Hematopoietic multipotent progenitor cell treated with erythropoietin and hydrocortisone succinate and interleukin-3 and kit ligand, for 6 days (in vitro differentiated cells): Measurements from ENCODE around the gene OR2F1.

ENCODE experiments used
- DNase-seq: peaks from one replicate; pipeline ENCODE4 v3.0.0-alpha.2; 2015

OR2F1 gene

GRCh38 chr7:143958781-143959180 lies 4.1 kb downstream of the OR2F1 start:
- DNase-seq, result no peak

GRCh38 chr7:143960813-143961610 lies 6.4 kb downstream of the OR2F1 start:
- no peak for DNase-seq

DNA sequence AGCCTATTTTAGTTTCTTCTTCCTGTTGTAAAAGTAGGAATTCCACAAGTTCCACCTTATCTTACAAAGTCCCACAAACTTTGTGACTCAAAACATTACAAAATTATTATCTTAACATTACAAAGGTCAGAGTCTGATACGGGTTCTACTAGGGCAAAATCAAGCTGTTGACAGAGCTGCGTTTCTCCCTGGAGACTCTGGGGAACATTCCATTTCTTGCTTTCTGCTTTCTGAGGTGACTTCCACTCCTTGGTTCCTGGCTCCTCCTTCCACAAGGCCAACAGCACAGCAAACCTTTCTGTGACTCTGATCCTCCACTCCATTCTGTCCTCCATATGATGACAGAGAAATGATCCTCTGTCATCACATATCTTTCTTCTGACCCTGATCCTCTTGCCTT lies 10.6 kb downstream of the OR2F1 start:
- no peak for DNase-seq

- no peak for DNase-seq
These were observed 12.8 kb downstream of the OR2F1 start for GRCh38 chr7:143967398-143967797.

- peak; percentile 75 for DNase-seq
These were observed 19.3 kb downstream of the OR2F1 start for GRCh38 chr7:143973870-143974416.

- no peak for DNase-seq
These were observed 19.8 kb downstream of the OR2F1 start for GRCh38 chr7:143974459-143974858.

- peak; percentile 64 for DNase-seq
These were observed 21.0 kb downstream of the OR2F1 start for GRCh38 chr7:143975617-143976016.

GRCh38 chr7:143978585-143978984 lies 23.9 kb downstream of the OR2F1 start:
- no peak for DNase-seq

DNA sequence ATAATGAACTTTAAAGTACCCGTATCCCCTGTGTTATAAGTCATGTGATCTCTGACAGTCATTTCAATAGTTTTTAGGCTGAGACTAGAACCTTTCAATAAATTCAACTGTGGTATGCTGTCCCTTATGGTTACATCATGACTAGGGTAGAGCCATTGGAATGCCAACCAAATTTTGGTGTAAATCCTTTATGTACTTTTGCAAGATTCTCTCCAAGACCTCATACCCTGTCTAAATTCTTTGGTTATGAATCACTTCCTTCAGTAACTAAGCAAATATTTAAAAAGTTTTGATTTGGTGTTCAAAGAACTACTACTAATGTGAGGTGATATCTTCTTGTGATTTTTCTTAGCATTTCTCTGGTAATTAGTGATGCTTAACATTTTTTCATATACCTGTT lies 24.7 kb downstream of the OR2F1 start:
- DNase-seq, result no peak

- peak; percentile 55 for DNase-seq
These were observed 25.4 kb downstream of the OR2F1 start for GRCh38 chr7:143979998-143980397.

DNA sequence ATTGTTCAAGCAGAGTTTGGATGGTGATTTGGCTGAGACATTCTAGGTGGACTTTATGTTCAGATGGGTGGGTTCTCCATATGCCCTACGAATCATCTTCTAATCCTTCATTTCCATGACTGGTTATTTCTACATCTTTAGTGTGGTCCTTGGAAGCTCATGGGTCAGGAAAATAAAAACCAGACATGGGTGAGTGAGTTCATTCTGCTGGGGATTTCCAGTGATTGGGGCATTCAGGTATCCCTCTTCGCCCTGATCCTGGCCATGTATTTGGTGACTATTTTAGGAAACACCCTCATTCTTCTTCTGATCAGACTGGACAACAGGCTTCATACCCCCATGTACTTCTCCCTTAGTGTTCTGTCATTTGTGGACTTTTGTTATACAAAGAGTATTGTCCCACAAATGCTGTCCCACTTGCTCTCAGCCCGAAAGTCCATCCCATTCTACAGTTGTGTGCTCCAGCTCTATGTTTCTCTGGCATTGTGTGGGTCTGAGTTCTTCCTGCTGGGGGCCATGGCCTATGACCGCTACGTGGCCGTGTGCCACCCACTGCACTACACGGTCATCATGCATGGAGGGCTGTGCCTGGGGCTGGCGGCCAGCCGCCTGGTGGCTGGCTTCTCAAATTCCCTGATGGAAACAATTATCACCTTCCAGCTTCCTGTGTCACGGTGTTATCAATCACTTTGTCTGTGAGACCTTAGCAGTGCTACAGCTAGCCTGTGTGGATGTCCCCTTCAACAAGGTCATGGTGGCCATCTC lies 26.3 kb downstream of the OR2F1 start:
- DNase-seq, result no peak

DNA sequence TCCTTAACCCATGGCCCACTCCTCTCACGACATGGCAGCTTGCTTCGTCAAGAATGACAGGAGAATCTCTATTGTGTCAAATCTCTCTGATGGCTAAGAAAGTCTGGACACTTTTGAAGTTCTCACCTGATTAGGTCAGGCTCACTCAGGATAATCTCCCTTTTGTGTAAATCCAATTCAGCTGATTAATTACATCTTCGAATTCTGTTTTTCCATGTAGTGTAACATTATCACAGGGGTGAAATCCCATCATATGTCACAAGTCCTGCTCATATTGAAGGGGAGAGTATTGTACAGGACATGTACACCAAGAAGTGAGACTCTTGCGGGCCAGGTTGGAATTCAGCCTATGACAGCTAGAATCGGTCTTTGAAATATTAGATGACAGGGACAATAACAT lies 29.3 kb downstream of the OR2F1 start:
- no peak for DNase-seq

DNA sequence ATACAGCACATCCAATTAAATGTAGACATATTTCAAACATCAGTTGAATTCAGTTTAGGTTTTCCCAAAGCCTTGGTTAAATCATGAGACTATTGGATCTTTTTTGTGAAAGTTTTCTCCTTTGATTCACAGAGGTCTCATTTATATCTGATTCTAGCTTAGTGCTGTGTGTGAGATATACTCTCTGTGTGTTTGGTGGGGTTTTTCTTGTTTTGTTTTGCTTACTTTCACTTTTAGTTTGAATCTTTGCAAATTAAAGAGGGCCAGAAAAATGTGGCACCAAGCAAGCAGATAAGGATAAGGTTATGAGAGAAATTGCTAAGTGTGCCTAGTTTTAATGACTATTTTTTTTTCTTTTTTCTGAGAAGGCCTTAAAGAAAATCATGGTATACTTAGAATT lies 32.9 kb downstream of the OR2F1 start:
- peak; percentile 11 for DNase-seq

DNA sequence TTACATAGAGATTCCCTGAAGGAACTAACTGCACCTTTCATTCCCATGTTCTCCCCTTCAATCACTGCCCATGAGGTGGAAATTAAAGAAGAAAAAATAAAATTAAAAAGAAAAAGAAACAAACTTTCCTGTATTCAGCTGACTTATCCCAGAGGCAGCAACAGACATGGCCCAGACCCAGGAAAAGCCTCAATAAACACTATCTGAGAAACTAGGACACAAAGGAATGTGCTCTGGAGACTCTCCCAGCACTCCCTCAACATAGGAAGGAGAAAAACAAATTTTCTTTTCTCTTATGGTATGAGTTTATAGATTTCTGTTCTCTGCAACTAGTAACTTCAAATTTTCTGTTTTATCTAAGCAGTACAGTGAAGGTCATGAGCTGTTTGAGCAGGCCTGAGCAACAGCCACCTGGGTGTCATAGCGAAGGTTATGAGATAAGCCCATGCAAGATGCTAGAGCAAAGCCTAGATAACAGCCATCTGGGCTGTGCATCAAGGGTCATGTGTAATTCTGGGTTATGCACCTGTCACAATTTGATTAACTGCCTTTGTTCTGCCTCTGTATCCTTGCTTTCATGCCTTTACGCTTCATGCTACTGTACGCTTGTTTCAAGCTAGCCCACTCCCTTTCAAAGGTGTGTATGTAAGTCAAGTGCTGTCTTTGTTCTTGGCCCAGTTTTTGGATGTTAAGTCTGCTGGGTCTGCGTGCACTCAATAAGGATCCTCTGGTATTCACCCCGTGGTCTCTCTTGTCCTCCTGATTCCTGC lies 34.5 kb downstream of the OR2F1 start:
- DNase-seq, result peak; percentile 53

DNA sequence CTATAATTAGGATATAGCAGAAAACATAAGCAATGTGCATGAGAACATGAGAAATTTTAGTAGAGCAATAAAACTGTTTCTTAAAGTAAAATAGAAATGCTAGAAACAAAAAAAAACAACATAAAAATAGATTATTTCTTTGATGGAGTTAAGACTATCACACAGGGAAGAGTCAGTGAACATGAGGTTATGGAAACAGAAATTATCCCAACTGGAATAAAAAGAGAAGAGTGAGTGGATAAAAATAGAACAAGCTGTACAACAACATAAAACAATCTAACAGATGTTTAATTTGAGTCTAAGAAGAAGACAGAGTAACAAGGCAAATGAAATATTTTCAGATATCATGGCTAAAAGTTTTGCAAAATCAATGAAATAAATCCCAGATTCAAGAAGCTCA lies 38.0 kb downstream of the OR2F1 start:
- no peak for DNase-seq

GRCh38 chr7:143993924-143994323 lies 39.3 kb downstream of the OR2F1 start:
- DNase-seq, result no peak

- no peak for DNase-seq
These were observed 45.4 kb downstream of the OR2F1 start, which contains the start of gene OR6B1 for GRCh38 chr7:144000020-144000419. TSS of gene OR6B1 (plus strand) at chr7:144000320. CDS start at chr7:144003997, 3,677 bp downstream.

GRCh38 chr7:144001543-144001942 lies 46.9 kb downstream of the OR2F1 start:
- DNase-seq, result no peak

GRCh38 chr7:144004703-144005102 lies 50.1 kb downstream of the OR2F1 start:
- DNase-seq, result peak; percentile 11

GRCh38 chr7:144006029-144006691 lies 51.5 kb downstream of the OR2F1 start:
- no peak for DNase-seq

DNA sequence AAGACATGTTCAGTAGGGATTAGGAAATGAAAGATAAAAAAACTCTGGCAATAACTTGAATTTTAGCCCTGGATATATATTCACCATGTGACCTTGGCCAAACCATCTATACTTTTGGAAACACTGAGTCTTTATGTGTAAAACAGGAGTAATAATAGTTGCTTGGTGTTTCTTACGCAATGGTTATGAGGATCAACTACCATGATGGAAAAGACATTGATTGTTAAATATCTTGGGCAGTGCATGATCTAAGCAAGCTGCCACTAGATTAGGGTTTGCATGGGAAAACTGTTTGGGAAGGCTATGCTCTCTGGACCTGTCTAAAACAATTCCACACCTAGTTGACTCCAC lies 52.0 kb downstream of the OR2F1 start:
- DNase-seq, result no peak

GRCh38 chr7:144009361-144009760 lies 54.7 kb downstream of the OR2F1 start:
- no peak for DNase-seq

DNA sequence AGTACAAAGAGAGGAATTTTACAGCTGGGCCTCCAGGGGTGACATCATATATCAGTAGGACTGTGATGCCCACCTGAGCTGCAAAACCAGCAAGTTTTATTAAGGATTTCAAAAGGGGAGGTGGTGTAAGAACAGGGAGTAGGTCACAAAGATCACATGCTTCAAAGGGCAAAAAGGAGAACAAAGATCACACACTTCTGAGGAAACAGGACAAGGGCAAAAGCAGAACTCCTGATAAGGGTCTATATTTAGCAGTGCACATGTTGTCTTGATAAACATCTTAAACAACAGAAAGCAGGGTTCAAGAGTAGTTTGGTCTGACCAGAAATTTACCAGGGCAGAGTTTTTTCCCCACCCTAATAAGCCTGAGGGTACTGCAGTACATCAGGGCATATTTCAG lies 55.4 kb downstream of the OR2F1 start:
- peak; percentile 34 for DNase-seq
